ENCODE measurements around the gene PEX3. TPM values are rescaled to one million over a fixed set of nuclear protein-coding genes. Genes with fewer than 3 reads are reported as not detected.
"Not testable (repeated sequence)": the region's sequence is repeated elsewhere in the genome, so short reads cannot be mapped to it uniquely, and the experiment has no call there.

Gene PEX3
- polyA plus RNA-seq, 2 donors: 16.5 to 18.3 TPM

DNA sequence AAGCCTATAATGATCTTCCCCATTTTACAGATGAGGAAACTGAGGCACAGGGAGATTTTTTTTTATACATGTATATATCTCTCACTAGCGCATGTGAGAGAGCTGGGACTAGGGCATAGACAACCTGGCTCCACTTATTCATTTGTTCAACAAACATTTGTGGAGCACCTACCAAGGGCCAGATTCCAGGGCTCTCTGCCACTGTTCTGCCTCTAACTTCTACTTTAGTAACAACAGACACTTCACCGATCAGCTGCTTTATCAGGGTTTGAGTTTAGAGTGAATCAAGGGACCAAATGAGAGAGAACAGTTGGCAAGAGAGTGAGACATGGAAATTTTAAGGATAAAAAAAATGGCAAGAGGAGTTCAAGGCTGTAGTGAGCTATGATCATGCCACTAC lies 7.5 kb upstream of the PEX3 start:
- no peaks in the 10 kb centered on the region for H3K27me3 ChIP-seq (ENCODE audit: control insufficient read depth in 1 of 2, insufficient read depth in 2 of 2, low read length in 2 of 2)
- no peak overlapping the region for H3K4me3 ChIP-seq (ENCODE audit: low read depth in 1 of 2, low read length in 2 of 2)
- no peak overlapping the region for H3K27ac ChIP-seq (ENCODE audit: low read depth in 2 of 2, low read length in 1 of 2)
- no peaks in the 10 kb centered on the region for H3K4me1 ChIP-seq (ENCODE audit: control insufficient read depth in 2 of 2, insufficient read depth in 2 of 2, low read length in 1 of 2)
- 96 to 99% methylated on average over 2 of the region's 2 CpGs for WGBS, 2 donors
- no peaks in the 10 kb centered on the region for H3K36me3 ChIP-seq (ENCODE audit: control insufficient read depth in 2 of 2, insufficient read depth in 2 of 2, low read length in 1 of 2)
- H3K9me3 ChIP-seq (ENCODE audit: control insufficient read depth in 2 of 2, insufficient read depth in 1 of 2, low read depth in 1 of 2, low read length in 1 of 2): no peaks in the 10 kb centered on the region

DNA sequence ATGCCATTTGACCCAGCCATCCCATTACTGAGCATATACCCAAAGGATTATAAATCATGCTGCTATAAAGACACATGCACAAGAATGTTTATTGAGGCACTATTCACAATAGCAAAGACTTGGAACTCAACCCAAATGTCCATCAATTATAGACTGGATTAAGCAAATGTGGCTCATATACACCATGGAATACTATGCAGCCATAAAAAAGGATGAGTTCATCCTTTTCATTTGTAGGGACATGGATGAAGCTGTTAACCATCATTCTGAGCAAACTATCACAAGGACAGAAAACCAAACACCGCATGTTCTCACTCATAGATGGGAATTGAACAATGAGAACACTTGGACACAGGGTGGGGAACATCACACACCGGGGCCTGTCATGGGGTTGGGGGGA lies 2.7 kb upstream of the PEX3 start:
- H3K9me3 ChIP-seq (ENCODE audit: control insufficient read depth in 2 of 2, insufficient read depth in 1 of 2, low read depth in 1 of 2, low read length in 1 of 2); H3K4me1 ChIP-seq (ENCODE audit: control insufficient read depth in 2 of 2, insufficient read depth in 2 of 2, low read length in 1 of 2); H3K27me3 ChIP-seq (ENCODE audit: control insufficient read depth in 1 of 2, insufficient read depth in 2 of 2, low read length in 2 of 2); H3K27ac ChIP-seq (ENCODE audit: low read depth in 2 of 2, low read length in 1 of 2); H3K4me3 ChIP-seq (ENCODE audit: low read depth in 1 of 2, low read length in 2 of 2); H3K36me3 ChIP-seq (ENCODE audit: control insufficient read depth in 2 of 2, insufficient read depth in 2 of 2, low read length in 1 of 2): not testable (repeated sequence)
- WGBS, 2 donors: 97 to 100% methylated on average over 2 of the region's 2 CpGs

DNA sequence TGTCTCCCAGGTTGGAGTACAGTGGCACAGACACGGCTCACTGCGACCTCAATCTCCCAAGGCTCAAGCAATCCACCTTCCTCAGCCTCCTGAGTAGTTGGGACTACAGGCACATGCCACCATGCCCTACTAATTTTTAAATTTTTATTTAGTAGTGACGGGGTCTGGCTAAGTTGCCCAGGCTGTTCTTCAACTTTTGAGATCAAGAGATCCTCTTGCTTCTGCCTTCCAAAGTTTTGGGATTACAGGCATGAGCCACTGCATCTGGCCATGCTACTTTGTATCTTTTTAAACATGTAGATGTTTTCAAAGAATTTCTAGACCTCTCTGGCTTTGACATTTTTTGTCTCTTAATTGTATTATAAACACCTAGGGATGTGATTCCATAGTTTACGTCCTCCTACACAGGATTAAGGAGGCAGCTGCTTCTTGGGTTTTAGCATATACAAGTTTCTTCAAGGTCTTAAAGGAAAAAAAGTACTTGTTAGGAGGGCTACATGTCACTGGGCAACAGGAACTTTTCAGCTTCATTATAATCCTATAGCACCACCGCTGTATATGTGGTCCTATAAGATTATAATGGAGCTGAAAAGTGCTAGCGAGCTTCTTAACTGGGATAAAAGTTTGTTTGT lies 1.4 kb upstream of the PEX3 start:
- no peaks in the 10 kb centered on the region for H3K9me3 ChIP-seq (ENCODE audit: control insufficient read depth in 2 of 2, insufficient read depth in 1 of 2, low read depth in 1 of 2, low read length in 1 of 2)
- no peaks in the 10 kb centered on the region for H3K36me3 ChIP-seq (ENCODE audit: control insufficient read depth in 2 of 2, insufficient read depth in 2 of 2, low read length in 1 of 2)
- H3K27ac ChIP-seq (ENCODE audit: low read depth in 2 of 2, low read length in 1 of 2): no peak overlapping the region
- H3K27me3 ChIP-seq (ENCODE audit: control insufficient read depth in 1 of 2, insufficient read depth in 2 of 2, low read length in 2 of 2): no peaks in the 10 kb centered on the region
- peak overlapping the region in 1 of 2 donors; percentile 84 for H3K4me3 ChIP-seq (ENCODE audit: low read depth in 1 of 2, low read length in 2 of 2)
- WGBS, 2 donors: 64 to 67% methylated on average over 6 of the region's 6 CpGs
- no peaks in the 10 kb centered on the region for H3K4me1 ChIP-seq (ENCODE audit: control insufficient read depth in 2 of 2, insufficient read depth in 2 of 2, low read length in 1 of 2)

DNA sequence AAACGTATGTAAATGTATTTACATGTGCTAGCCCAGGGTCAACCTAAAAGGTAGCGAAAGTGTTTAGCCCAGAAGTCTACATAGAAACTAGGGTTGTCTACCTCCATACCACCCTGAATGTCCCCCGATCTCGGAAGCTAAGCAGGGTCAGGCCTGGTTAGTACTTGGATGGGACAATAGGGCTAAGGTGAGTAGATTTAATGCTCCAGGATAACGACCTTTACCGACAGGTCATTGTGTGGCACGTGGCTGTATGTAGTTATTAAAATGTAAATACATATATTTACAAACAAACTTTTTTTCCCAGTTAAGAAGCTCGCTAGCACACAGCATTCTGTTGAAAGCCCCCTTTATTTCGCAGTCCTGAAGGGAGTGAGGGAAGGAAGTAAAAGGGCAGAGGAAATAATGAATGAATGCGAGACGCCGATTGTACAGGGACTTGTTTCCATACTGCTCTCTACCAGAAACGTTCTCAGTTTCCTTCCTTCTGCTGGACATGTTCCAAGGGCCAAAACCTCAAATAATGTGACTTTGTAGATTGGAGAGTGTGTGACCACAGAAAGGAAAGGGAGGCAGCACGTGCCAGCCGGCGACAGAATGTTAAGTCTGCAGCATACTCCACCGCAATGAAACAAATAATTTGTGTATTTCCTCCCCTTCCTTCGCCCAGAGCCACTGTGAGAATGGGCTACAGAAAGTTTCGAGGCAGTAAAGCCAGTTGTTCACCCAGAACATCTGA lies 722 bp upstream of the PEX3 start:
- no peaks in the 10 kb centered on the region for H3K4me1 ChIP-seq (ENCODE audit: control insufficient read depth in 2 of 2, insufficient read depth in 2 of 2, low read length in 1 of 2)
- no peaks in the 10 kb centered on the region for H3K27me3 ChIP-seq (ENCODE audit: control insufficient read depth in 1 of 2, insufficient read depth in 2 of 2, low read length in 2 of 2)
- no peaks in the 10 kb centered on the region for H3K36me3 ChIP-seq (ENCODE audit: control insufficient read depth in 2 of 2, insufficient read depth in 2 of 2, low read length in 1 of 2)
- 4 to 5% methylated on average over 19 of the region's 19 CpGs for WGBS, 2 donors
- no peaks in the 10 kb centered on the region for H3K9me3 ChIP-seq (ENCODE audit: control insufficient read depth in 2 of 2, insufficient read depth in 1 of 2, low read depth in 1 of 2, low read length in 1 of 2)
- H3K27ac ChIP-seq (ENCODE audit: low read depth in 2 of 2, low read length in 1 of 2): peak overlapping the region; percentile 77 to 89
- H3K4me3 ChIP-seq (ENCODE audit: low read depth in 1 of 2, low read length in 2 of 2): peak overlapping the region; percentile 70 to 84

DNA sequence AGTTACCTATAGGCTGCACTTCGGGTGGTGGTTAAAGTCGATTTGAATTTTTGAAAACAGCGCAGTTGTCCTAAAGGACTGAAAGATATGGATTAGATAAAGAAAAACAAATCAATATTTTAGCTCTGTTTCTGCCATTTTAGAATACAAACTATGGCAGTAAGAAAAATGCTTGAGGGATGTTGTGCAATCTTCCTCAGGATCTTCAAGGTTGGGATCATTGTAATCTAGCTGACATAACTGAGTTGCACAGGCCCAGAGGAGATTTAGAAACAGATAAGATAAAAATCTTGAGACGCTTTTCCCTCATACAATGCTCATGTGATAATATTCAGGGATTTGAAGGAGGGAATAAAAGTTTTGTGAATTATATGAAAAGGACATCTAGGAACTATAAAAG lies 926 bp downstream of the PEX3 start:
- Histone ChIP-seq H3K4me1 (ENCODE audit: control insufficient read depth in 2 of 2, insufficient read depth in 2 of 2, low read length in 1 of 2) (no peaks in the 10 kb centered on the region), H3K9me3 (ENCODE audit: control insufficient read depth in 2 of 2, insufficient read depth in 1 of 2, low read depth in 1 of 2, low read length in 1 of 2) (no peaks in the 10 kb centered on the region), H3K27ac (ENCODE audit: low read depth in 2 of 2, low read length in 1 of 2) (peak overlapping the region in 1 of 2 donors; percentile 80), H3K4me3 (ENCODE audit: low read depth in 1 of 2, low read length in 2 of 2) (peak overlapping the region; percentile 70 to 84), H3K36me3 (ENCODE audit: control insufficient read depth in 2 of 2, insufficient read depth in 2 of 2, low read length in 1 of 2) (no peaks in the 10 kb centered on the region), H3K27me3 (ENCODE audit: control insufficient read depth in 1 of 2, insufficient read depth in 2 of 2, low read length in 2 of 2) (no peaks in the 10 kb centered on the region)
- WGBS, 2 donors: 30 to 38% methylated on average over 4 of the region's 4 CpGs

DNA sequence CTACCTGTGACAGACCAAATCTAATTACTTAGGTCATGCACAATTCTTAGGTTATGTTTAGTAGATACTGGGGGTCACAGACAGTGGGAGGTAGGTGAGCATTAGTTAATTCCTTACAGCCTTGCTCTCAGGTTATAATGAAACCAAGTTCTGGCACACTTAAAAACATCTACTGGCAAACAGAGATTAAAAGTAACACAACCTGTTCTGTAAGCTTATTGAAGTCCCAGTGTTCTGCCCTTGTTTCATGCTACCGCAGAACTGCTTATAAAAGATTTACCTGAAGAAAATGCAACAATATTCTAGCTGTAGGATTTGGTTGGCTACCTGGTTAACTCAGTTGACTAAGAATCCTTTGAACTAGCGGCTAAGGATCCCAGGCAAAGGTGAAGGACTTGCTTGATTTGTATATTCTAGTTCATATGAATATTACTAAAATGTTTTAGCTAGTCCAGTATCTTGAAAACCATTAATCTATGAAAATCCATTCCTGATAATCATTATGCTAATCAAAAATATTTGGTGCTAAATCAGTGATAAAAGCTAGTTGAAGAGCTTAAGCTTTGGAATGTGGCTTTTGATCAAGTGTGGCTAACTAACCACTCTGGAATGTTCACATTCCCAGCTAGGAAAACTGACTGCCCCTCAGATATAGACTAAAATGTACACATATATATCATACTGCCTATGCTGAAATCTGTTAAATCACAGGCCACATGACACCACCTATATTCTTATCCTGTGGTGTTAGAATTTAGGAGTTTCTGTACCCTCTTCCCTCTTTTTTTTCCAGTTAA lies 7.2 kb downstream of the PEX3 start:
- Histone ChIP-seq H3K27ac (ENCODE audit: low read depth in 2 of 2, low read length in 1 of 2) (peak overlapping the region in 1 of 2 donors; percentile 66), H3K36me3 (ENCODE audit: control insufficient read depth in 2 of 2, insufficient read depth in 2 of 2, low read length in 1 of 2) (peaks cover 0 to 2% of the 10 kb centered on the region in 2 donors), H3K4me3 (ENCODE audit: low read depth in 1 of 2, low read length in 2 of 2) (no peak overlapping the region), H3K27me3 (ENCODE audit: control insufficient read depth in 1 of 2, insufficient read depth in 2 of 2, low read length in 2 of 2) (no peaks in the 10 kb centered on the region), H3K4me1 (ENCODE audit: control insufficient read depth in 2 of 2, insufficient read depth in 2 of 2, low read length in 1 of 2) (no peaks in the 10 kb centered on the region), H3K9me3 (ENCODE audit: control insufficient read depth in 2 of 2, insufficient read depth in 1 of 2, low read depth in 1 of 2, low read length in 1 of 2) (no peaks in the 10 kb centered on the region)
- WGBS, 2 donors: 40 to 57% methylated on average over 2 of the region's 2 CpGs

DNA sequence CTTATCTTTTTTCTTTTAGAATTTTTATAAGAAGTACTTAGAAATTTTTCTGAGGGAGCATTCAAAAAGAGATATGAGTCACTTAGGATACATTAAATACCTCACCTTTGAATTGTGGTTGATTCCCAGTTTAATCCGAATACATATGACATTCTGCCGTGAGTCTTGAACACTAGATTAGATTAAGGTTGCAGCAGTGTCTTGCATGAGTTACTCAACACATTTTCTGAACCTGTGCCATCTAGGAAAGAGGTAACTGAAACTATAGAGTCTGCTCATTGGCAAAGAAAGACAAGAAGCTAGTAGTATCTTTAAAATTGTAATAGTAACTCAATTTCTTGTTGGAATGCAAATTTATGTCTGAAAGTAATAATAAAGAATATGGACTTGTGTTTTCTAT lies 14.9 kb downstream of the PEX3 start:
- no peaks in the 10 kb centered on the region for H3K36me3 ChIP-seq (ENCODE audit: control insufficient read depth in 2 of 2, insufficient read depth in 2 of 2, low read length in 1 of 2)
- H3K4me3 ChIP-seq (ENCODE audit: low read depth in 1 of 2, low read length in 2 of 2): no peak overlapping the region
- H3K27me3 ChIP-seq (ENCODE audit: control insufficient read depth in 1 of 2, insufficient read depth in 2 of 2, low read length in 2 of 2): no peaks in the 10 kb centered on the region
- H3K9me3 ChIP-seq (ENCODE audit: control insufficient read depth in 2 of 2, insufficient read depth in 1 of 2, low read depth in 1 of 2, low read length in 1 of 2): no peaks in the 10 kb centered on the region
- WGBS, 2 donors: 77 to 85% methylated on average over 2 of the region's 2 CpGs
- no peak overlapping the region for H3K27ac ChIP-seq (ENCODE audit: low read depth in 2 of 2, low read length in 1 of 2)
- no peaks in the 10 kb centered on the region for H3K4me1 ChIP-seq (ENCODE audit: control insufficient read depth in 2 of 2, insufficient read depth in 2 of 2, low read length in 1 of 2)

DNA sequence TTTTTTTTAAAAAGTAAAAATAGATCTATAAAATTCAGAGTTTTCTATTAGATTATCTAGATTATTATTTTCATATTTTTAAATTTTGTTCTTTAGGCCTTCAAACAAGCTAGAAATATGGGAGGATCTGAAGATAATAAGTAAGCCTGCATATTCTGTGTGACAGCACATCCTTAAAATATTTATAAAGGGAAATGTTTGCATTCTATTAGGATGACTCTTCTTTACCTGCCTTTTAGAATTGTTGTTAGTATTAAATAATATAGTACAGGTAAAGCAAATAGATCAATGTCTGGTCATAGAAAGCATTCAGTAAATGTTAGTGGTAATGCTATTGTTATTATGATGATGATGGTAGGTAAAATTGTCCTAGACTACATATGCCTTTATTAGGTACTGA lies 17.4 kb downstream of the PEX3 start:
- no peaks in the 10 kb centered on the region for H3K4me1 ChIP-seq (ENCODE audit: control insufficient read depth in 2 of 2, insufficient read depth in 2 of 2, low read length in 1 of 2)

DNA sequence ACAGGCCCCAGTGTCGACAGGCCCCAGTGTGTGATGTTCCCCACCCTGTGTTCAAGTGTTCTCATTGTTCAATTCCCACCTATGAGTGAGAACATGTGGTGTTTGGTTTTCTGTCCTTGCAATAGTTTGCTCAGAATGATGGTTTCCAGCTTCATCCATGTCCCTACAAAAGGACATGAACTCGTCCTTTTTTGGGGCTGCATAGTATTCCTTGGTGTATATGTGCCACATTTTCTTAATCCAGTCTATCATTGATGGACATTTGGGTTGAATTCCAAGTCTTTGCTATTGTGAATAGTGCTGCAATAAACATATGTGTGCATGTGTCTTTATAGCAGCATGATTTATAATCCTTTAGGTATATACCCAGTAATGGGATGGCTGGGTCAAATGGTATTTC lies 18.2 kb downstream of the PEX3 start:
- H3K4me3 ChIP-seq (ENCODE audit: low read depth in 1 of 2, low read length in 2 of 2); H3K4me1 ChIP-seq (ENCODE audit: control insufficient read depth in 2 of 2, insufficient read depth in 2 of 2, low read length in 1 of 2); H3K9me3 ChIP-seq (ENCODE audit: control insufficient read depth in 2 of 2, insufficient read depth in 1 of 2, low read depth in 1 of 2, low read length in 1 of 2); H3K27me3 ChIP-seq (ENCODE audit: control insufficient read depth in 1 of 2, insufficient read depth in 2 of 2, low read length in 2 of 2); H3K27ac ChIP-seq (ENCODE audit: low read depth in 2 of 2, low read length in 1 of 2); H3K36me3 ChIP-seq (ENCODE audit: control insufficient read depth in 2 of 2, insufficient read depth in 2 of 2, low read length in 1 of 2): not testable (repeated sequence)
- 96 to 100% methylated on average over 2 of the region's 2 CpGs for WGBS, 2 donors

More for the DNA sequence above, 17.4 kb downstream of the PEX3 start:
- Histone ChIP-seq H3K9me3 (ENCODE audit: control insufficient read depth in 2 of 2, insufficient read depth in 1 of 2, low read depth in 1 of 2, low read length in 1 of 2) (no peaks in the 10 kb centered on the region), H3K27ac (ENCODE audit: low read depth in 2 of 2, low read length in 1 of 2) (no peak overlapping the region), H3K36me3 (ENCODE audit: control insufficient read depth in 2 of 2, insufficient read depth in 2 of 2, low read length in 1 of 2) (no peaks in the 10 kb centered on the region), H3K27me3 (ENCODE audit: control insufficient read depth in 1 of 2, insufficient read depth in 2 of 2, low read length in 2 of 2) (no peaks in the 10 kb centered on the region), H3K4me3 (ENCODE audit: low read depth in 1 of 2, low read length in 2 of 2) (no peak overlapping the region)

All from esophagus (tissue), 2 donors.